ENCODE data around the gene TROAP.

The TROAP gene

DNA sequence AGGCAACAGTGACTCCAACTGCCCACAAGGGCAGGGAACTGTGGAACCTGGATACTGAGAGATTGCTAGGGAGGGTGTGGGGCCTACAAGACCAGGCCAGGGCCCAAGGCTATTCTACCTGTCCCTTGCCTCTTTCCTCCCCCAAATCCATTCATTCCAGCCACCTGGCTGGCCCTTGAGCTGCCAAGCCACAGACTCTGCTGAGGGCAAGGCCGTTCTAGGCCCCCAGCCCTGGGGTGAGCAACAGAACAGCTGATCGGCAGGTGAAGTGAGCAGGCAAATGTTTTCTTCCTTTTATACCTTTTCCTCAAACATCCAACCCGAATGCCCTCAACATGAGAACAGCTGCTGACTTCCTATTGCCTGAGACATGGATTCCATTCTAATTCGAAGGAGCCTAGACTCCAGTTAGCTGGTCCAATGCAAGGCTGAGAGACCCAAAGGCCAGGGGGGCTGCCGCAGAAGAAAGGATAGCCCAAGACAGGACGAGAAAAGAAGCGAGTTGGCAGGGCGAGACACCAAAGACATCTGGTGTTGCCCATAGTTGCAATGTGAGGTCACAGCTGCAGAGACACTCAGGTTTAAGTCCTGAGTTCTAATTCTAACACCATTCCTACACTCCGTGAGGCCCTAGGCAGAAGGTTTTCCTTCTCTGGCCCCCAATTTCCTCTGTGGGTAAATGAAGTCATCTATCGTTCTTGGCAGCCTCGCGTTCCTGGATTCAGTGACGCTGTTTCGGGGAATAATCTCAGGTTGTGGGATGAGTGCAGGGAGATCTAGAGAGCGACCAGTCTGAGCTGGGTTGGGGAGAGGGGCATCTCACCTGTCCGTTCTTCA is 12.3 kb downstream of the TROAP start:
- TF ChIP-seq, protein P1, sequence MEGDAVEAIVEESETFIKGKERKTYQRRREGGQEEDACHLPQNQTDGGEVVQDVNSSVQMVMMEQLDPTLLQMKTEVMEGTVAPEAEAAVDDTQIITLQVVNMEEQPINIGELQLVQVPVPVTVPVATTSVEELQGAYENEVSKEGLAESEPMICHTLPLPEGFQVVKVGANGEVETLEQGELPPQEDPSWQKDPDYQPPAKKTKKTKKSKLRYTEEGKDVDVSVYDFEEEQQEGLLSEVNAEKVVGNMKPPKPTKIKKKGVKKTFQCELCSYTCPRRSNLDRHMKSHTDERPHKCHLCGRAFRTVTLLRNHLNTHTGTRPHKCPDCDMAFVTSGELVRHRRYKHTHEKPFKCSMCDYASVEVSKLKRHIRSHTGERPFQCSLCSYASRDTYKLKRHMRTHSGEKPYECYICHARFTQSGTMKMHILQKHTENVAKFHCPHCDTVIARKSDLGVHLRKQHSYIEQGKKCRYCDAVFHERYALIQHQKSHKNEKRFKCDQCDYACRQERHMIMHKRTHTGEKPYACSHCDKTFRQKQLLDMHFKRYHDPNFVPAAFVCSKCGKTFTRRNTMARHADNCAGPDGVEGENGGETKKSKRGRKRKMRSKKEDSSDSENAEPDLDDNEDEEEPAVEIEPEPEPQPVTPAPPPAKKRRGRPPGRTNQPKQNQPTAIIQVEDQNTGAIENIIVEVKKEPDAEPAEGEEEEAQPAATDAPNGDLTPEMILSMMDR (IDR thresholded peaks at IDR 0.05; ENCODE audit: low read depth, low read length) = no peak
- in situ Hi-C loops (cut with HindIII; ENCODE audit: low sequenced_read_pairs) = no loop called here
- no peak overlapping the region for H3K4me3 ChIP-seq (ENCODE audit: low read depth, low read length)
- no peak for DNase-seq (ENCODE audit: low read depth, low spot score)

DNA sequence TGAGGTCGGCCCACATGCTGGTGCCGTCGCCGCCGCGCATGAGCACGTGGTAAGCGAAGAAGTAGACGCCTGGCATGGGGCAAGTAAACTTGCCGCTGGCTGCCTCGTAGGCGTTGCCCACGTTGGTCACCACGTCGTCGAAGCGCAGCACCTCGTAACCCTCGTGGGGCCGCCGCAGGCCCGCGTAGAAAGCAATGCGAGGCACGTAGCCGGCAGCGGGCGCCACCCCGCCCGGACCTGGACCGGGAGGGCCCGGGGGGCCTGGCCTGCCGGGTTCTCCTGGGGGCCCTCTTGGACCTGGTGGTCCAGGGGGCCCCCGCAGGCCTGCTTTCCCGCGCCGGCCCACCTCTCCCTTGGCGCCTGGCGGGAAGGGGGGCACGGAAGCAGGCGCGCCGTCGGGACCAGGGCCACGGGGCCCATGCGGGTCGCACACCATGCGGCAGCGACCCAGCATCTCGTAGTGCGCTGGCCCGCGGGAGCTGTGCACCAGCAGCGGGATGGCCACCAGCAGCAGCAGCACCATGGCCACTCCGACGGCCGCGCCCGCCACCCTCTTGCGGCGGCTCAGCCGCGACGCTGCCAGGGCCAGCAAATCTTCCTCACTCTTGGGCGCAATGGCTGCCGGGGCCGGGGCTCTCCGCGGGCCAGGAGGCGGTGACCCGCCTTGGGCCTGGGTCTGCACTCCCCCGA is 13.0 kb downstream of the TROAP start:
- no peak for DNase-seq (ENCODE audit: low read depth, low spot score)
- TF ChIP-seq, protein P1 (IDR thresholded peaks at IDR 0.05; ENCODE audit: low read depth, low read length) = no peak
- no peak overlapping the region for H3K4me3 ChIP-seq (ENCODE audit: low read depth, low read length)
- in situ Hi-C loops (cut with HindIII; ENCODE audit: low sequenced_read_pairs) = no loop called here

DNA sequence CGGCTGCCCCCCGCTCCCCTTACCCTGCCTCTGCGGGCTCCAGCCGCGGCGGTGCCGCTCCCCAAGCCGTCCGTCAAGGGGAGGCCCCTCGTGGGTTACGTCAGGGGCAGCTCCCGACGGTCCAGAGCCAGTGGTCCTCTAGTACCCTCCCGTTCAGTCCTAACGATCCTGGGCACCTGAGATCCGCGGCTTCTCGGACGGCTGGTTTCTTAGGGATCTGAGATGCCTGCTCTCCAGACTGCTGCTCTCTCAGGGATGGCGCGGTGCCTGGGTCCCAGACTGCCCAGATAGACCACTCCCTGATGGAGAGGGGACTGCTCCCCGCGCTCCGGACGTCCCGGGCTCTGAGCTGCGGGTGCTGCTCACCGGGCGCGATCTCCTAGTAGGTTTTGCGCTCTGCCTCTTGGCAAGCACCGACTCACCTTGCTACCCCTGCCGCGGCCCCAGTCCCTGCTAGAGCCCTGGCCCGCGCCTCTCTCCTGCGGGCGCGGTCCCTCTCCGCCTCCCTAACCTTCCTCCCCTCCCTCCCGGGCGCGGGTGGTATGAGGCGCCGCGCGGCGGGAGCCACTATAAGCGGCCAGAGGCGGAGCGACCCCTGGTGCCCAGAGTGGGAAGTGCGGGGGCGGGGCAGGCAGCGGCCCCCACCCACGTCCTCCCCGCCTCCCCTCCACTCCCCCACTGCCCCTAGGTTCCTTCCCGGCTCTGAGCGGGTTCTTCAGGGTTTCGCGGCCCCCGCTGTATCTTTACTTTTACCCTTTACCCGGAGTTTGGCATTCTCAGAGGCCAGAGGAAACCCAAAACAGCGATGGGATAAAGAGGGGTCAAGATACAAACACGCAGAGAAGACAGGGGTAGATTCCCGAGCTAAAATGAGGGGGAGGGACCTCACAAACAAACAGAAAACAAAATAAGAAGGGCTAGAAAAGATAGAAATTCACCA is 13.9 kb downstream of the TROAP start, which contains the start of gene C1QL4:
TSS of gene C1QL4 (minus strand) at position 544 of the 940 bp plus-strand sequence. CDS start 711 bp downstream, outside the sequence.
- DNase-seq (ENCODE audit: low read depth, low spot score) = peak; percentile 63
- H3K4me3 ChIP-seq (ENCODE audit: low read depth, low read length) = peak within 1 kb of the TSS; percentile 21
- in situ Hi-C loops (cut with HindIII; ENCODE audit: low sequenced_read_pairs) = no loop called here
- TF ChIP-seq, protein P1 (IDR thresholded peaks at IDR 0.05; ENCODE audit: low read depth, low read length) = peak; percentile 90

DNA sequence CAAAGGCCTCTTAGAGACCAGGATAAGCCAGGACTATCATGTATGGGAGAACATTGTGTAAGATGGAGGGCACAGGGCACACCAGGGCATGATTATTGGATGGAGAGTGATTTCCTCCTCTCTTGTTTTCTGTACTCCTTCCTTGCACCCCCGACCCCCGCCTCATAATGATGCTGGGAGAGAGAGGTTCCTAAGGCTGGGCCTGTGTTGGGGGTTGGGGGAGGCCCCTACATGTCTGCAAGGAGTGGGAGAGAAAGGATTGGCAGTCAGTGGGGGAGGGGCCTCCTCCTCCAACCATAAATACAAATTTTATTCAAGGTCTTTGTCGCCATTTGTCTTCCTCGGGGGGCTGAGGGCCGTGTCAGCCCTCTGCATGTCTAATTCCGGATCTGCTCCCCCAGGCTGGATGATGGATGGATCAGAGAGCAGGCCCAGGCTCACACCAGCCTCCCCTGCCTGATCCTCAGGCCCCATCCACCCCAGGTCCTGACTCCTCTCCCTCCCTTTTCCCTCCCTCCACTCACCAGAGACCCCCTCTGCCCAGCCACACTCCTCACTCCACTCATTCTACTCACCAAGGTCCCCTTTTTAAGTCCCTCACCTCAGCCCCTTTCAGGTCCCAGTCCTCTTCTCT is 15.9 kb downstream of the TROAP start:
- in situ Hi-C loops (cut with HindIII; ENCODE audit: low sequenced_read_pairs) = no loop called here
- DNase-seq (ENCODE audit: low read depth, low spot score) = no peak
- TF ChIP-seq, protein P1 (IDR thresholded peaks at IDR 0.05; ENCODE audit: low read depth, low read length) = no peak
- no peak overlapping the region for H3K4me3 ChIP-seq (ENCODE audit: low read depth, low read length)

DNA sequence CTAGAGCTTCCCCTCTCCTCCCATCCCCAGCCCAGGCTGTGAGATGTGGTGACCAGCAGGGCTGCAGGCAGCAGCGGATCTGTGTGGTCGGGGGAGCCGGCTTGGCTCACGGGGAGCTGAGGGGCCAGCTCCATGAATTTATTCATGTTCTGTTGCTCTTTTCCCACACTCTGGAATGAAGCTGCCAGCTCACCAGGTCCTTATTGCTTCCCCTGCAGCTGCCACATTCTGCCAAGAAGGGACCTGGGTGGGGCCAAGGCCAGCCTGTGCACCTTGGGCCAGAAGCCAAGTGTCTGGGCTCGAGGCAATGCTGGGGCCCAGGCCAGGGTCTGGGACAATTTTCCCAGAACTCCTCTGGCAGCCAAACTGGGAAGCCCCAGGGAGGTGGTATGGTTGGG is 16.4 kb downstream of the TROAP start:
- DNase-seq (ENCODE audit: low read depth, low spot score) = no peak
- in situ Hi-C loops (cut with HindIII; ENCODE audit: low sequenced_read_pairs) = no loop called here
- TF ChIP-seq, protein P1 (IDR thresholded peaks at IDR 0.05; ENCODE audit: low read depth, low read length) = no peak
- no peak overlapping the region for H3K4me3 ChIP-seq (ENCODE audit: low read depth, low read length)

All from astrocyte of the spinal cord (primary cell).